Spleen (tissue), 7 donors: ENCODE data around the gene ADAMTS4.

Source experiments
- POLR2A ChIP-seq, 3 donors: fragments of 450-650 bp; IDR thresholded peaks; one replicate each; pipeline ENCODE4 v1.5.1; 2017; ENCODE audit warnings: antibody characterized with exemption in 3 of 3, mild to moderate bottlenecking in 1 of 3
- POLR2AphosphoS5 ChIP-seq, 3 donors: sonication (generic); formaldehyde crosslinking; IDR thresholded peaks; one replicate each; pipeline ENCODE4 v1.5.1; 2017; ENCODE audit warnings: antibody characterized with exemption in 3 of 3
- TF ChIP-seq, protein P1 (sequence below), 11 experiments: fragments of 200-600 bp in 7 of 11; fragments of 450-650 bp in 4 of 11; sonication (generic) in 4 of 11; IDR thresholded peaks in 8 of 11; conservative IDR thresholded peaks in 3 of 11; 1 replicate in 7 of 11; 2 replicates in 4 of 11; pipeline versions ENCODE4 v1.4.0 to v1.8.0; 2016 to 2021; ENCODE audit warnings: antibody characterized with exemption in 11 of 11, inconsistent platforms in 4 of 11, mild to moderate bottlenecking in 1 of 11
- donor health status: DM: no; HTN: no; CAD: no; lungs with moderate emphysema.
- donor health status: DM: no; HTN: no; CAD: no.
- donor health status: DM: no; HTN: no; CAD: no.

DNA sequence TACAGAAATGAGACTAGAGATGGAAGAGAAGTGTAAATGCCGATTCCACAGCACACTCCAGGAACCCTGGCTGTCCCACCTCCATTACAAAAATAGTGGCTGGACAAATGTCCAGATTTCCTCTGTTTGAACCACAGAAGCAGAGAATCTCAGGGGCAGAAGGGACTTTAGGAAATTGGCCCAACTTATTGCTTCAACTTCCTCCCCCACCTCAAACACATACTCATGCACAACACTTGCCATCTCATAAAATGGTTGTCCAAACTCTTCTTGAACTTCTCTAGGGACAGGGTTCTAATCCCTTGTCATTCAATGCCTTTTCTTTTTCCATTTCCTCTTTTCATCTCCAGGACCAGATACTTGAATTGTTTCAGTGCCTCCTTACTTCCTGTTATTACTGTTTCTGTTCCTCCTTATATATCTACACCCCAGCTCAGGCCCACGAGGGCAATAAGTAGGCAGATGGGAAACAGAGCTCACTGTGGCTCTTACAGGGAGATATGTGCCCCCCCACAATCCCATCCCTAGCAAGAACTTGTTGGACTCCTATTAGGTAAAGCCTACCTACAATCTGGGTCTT lies 13.0 kb downstream of the ADAMTS4 start:
- TF ChIP-seq, protein P1, sequence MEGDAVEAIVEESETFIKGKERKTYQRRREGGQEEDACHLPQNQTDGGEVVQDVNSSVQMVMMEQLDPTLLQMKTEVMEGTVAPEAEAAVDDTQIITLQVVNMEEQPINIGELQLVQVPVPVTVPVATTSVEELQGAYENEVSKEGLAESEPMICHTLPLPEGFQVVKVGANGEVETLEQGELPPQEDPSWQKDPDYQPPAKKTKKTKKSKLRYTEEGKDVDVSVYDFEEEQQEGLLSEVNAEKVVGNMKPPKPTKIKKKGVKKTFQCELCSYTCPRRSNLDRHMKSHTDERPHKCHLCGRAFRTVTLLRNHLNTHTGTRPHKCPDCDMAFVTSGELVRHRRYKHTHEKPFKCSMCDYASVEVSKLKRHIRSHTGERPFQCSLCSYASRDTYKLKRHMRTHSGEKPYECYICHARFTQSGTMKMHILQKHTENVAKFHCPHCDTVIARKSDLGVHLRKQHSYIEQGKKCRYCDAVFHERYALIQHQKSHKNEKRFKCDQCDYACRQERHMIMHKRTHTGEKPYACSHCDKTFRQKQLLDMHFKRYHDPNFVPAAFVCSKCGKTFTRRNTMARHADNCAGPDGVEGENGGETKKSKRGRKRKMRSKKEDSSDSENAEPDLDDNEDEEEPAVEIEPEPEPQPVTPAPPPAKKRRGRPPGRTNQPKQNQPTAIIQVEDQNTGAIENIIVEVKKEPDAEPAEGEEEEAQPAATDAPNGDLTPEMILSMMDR (IDR thresholded peaks at IDR 0.05 in 8 of 11, conservative IDR thresholded peaks at IDR 0.05 in 3 of 11), result peak in 1 of 11 experiments; percentile 4
- TF ChIP-seq POLR2A (IDR thresholded peaks at IDR 0.05), result peak in 1 of 3 donors; percentile 18
- TF ChIP-seq POLR2AphosphoS5 (IDR thresholded peaks at IDR 0.05), result peak in 1 of 3 donors; percentile 41
